Measurements from ENCODE around the gene ZNF609.
A peak's percentile ranks its signal among the peaks of the same experiment; 100 is the strongest.

ZNF609 gene

DNA sequence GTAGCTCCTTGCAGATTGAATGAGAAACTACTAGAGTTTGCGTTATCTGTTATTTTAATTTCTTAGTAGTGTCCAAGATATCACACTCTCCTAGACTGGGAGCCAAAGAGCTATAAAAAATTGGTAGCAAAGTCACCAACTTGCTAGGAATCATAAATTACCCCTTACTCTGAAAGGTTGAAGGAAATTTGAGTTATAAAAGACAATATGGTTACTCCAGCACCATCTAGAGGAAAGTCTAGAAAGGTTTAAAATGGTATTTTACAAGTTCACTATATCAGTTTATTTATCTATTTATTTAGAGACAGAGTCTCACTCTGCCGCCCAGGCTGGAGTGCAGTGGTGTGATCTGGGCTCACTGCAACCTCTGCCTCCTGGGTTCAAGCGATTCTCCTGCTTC, 193.4 kb downstream of the ZNF609 start:
- peak; percentile 38 for DNase-seq (ENCODE audit: low spot score)

DNA sequence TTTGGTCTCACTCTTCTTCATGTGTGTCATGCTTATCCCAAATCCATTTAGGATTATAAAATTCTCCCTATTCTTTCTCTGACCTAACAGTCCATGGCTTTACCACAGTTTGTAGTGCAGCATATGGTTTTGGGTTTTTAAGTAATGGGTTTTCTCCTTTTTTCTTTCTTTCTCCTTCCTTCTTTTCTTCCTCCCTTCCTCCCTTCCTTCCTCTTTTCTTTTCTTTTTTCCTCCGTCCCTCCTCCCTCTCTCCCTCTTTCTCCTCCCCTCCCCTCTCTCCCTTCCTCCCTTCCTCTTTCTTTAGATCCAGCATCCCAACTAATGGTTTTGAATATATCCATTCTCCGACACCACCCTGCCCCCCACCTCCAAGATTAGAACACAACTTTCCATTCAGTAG, 196.1 kb downstream of the ZNF609 start:
- DNase-seq (ENCODE audit: low spot score): no peak

DNA sequence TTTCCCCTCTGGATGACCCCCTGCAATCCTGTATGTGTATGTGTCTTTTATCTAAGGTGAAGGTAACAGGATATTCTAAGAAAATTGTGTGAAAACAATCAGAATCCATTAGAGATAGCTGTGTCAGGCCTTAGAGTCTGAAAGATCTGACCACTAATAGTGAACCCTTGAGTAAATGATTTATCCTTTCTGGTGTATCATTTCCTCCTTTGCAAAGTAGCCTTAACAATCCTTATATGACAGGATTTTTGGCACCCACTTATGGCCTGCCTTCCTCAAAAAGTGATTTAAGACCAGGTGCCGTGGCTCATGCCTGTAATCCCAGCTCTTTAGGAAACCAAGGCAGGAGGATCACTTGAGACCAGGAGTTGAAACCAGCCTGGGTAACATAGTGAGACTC, 204.8 kb downstream of the ZNF609 start:
- DNase-seq (ENCODE audit: low spot score): no peak

DNA sequence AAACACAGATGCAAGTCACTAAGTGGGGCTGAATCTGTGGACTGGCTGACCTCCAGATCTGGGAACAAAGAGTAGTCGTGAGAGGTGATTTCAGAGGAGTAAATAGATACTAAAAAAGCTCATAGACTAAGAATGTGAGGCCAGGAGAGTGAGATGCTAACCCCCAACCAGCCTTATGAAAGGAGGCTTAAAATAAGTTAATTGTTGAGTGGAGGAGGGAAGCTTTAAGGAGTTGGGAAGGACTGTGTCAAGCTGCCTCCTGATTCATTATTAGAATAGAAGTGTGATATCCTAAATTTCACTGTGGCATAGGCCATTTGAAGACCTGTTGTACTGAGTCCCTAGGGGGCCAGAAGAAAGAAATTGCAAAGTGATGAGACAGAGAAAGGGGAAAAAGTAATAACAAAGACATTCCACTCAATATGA, 207.4 kb downstream of the ZNF609 start:
- no peak for DNase-seq (ENCODE audit: low spot score)

DNA sequence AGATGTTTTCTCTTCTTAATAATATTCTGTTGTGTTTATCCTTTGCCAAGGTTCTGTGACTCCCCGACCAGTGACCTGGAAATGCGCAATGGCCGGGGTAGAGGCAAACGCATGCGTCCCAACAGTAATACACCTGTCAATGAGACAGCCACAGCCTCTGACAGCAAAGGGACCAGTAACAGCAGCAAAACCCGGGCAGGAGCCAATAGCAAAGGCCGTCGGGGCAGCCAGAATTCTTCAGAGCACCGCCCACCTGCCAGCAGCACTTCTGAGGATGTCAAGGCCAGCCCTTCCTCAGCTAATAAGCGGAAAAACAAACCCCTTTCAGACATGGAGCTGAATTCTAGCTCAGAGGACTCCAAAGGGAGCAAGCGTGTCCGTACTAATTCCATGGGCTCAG, 213.5 kb downstream of the ZNF609 start:
- no peak for DNase-seq (ENCODE audit: low spot score)

DNA sequence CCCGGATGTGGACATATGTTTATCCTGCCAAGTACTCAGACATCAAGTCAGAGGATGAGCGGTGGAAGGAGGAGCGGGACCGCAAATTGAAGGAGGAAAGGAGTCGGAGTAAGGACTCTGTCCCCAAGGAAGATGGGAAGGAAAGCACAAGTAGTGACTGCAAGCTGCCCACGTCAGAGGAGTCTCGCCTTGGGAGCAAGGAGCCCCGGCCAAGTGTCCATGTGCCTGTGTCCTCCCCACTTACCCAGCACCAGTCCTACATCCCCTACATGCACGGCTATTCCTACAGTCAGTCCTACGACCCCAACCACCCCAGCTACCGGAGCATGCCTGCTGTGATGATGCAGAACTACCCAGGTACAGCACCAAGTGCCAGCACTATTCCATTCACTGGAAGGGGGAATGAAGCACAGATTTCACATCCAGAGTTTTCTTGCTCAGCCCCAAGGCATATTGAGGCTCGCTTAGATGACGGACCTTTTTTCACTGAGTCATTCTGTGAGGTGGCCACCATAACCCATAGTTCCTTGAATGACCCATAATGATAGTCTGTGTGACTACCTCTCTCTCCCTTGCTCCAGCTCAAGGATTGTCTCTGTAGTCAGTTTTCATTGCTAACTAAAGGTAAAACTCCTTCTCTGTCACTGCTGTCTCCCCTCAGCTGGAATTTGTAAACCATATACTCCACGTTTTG, 217.9 kb downstream of the ZNF609 start:
- DNase-seq (ENCODE audit: low spot score): no peak

DNA sequence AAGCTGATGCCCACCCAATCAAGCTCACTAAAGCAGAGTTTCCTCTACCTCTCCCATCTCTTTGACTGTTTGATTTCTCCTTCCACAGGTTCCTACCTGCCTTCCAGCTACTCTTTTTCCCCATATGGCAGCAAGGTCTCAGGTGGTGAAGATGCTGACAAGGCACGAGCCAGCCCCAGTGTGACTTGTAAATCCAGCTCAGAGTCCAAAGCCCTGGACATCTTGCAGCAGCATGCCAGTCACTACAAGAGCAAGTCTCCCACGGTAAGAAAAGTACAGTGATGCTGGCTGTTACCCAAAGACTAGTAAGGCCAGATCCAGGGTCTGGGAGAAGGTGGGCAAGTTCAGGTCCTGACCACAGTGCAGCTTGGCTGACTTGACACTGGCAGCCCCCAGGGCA, 219.7 kb downstream of the ZNF609 start:
- no peak for DNase-seq (ENCODE audit: low spot score)

DNA sequence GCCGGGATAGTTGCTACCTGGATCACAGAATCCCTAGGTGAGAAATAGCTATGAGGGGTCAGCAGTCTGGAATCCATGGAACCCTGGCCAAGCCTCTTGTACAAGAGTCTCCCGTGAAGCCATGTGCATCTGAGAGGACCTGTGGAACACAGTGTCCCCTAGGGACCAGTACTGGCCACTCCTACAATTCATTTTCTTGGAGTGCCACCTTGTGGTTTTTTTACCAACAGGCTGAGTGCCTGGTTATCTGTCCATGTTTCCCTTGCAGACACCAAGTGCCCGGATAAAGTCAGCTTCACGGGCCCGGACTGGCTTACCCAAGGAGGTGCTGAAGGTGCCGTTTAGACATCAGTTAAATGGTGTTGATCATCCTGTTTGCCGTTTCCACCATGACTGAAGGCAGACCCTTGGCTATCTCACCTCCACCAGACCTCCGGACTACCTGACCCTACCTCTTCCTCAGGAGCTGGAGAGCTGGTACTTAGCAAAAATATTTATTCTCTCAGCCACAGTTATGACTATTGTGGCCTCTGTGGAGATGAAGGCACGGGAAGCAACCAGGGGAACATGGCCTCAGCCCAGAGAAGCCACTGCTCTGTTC, 221.1 kb downstream of the ZNF609 start:
- DNase-seq (ENCODE audit: low spot score): peak; percentile 40

DNA sequence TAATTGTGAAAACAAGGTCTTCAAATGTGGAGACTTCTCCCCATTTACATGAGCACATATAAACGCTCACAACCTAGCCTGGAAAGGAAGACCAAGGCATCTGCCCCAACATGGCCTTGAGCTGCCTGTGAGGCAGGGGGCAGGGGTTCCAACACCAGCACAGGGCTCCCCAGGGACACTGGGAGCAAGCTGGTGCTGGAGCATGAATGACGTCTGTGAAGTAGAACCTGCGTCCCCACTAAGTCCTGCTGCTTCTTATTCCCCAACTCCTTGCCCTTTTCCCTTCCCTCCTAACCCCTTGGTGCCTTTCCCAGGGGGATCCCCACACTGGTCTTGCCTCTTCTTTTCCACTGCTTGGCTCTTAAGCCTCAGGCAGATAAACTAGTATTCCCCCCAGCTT, 221.9 kb downstream of the ZNF609 start:
- no peak for DNase-seq (ENCODE audit: low spot score)

DNA sequence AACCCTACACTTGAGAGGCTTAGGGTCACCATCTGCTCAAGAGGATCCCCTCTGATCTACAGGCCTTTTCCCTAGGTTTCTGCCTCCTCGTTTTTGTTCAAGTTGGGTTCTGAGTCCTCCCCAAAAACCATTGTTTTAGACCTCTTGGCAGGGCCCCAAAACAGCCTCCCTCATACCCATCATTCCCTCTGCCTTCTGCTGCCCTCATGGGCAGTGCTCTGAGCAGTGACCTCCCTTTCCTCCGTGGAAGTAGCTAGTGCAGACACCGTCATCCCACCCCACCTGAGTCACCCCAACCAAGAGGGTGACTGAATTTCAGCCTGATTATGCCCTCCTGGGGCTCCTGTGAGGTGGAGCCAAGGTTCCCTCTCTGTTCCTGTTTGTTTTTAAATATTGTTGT, 223.0 kb downstream of the ZNF609 start:
- DNase-seq (ENCODE audit: low spot score): no peak

DNA sequence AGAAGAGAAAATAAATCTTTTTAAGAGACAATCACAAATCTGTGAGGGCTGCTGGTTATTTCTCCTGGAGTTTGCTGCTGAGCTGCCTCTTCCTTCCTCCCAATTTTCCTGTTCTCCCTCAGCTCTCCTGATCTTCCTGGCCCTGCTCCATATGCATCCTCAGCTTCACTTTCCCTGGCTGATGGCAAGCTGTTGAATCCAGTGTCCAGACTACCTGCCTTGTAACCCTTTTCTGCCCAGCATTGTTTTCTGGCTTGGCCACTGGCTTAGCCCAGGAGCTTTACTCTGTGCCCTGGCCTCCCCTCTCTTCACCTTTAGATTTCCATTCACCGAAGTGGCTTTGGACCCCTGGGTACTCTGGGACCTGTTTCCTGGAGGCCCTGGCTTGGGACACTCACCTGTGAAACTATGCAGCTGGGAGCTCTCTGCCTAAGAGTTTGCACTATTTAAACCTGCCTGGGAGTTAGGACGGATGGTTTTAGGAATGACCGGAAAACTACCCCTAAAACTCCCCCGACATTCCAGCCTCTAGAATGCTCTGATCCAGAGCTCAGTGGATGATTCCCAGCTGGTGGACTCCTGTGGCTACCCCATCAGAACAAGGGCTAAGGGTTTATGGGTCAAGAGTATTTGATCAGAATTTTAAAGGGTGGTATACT, 225.0 kb downstream of the ZNF609 start:
- no peak for DNase-seq (ENCODE audit: low spot score)

DNA sequence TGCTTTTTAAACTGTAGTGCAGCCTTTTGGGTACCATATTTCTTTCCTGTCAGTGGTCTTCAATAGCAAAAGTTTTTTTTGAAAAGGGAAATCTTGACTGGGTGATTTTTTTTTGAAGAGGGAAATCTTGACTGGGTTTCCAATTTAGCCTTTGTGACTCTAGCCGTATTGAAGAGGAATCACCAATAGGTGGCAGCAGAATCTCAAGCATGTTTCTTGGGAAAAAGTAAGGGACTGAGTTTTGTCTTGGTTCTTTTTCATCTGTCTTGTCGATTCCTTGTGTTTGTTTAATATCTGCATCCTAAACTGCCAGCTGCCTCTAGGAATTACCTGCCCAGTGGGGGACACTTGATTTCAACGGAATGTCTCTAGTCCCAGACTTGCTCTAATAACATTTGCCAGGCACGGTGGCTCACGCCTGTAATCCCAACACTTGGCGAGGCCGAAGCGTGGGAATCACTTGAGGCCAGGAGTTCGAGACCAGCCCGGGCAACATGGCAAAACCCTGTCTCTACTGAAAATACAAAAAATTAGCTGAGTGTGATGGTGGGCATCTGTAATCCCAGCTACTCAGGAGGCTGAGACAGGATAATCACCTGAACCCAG, 225.9 kb downstream of the ZNF609 start:
- DNase-seq (ENCODE audit: low spot score): peak; percentile 69

DNA sequence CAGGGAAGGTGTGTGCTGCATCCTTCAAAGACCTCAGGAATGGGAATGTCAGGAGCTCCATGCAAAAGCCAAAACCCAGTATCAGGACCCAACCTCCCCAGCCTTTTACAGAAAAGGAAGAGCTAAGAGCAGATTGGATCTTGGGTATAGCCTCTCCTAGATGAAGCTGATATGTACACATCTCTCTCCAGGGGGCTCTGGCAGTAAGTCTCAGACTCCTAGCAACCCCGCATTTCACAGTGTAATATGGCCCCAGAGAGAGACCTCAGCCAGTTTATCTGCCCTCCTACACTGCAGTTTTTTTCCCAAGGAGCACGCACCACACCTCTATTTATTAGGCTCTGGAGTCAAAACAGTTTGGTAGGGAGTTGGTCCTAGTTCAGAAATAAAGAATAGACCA, 226.8 kb downstream of the ZNF609 start:
- DNase-seq (ENCODE audit: low spot score): no peak

DNA sequence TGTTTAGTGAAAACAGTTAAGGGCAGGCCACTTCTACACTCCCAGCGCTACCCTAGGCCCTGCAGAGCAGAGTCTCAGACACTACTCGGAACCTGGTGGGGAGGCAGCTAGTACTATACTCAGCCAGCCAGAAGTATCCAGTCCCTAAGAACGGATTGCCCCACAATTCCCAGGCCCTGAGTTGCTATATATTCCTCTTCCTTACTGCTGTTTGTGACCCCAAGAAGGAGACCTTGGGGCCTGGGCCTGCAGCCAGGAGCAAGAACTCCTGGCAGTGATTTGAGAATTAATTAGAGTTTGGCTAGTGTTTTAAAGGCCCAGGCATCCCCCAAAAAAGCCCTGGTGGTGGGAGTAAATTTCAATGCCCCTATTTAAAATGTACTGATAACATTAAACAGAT, 227.3 kb downstream of the ZNF609 start:
- no peak for DNase-seq (ENCODE audit: low spot score)

DNA sequence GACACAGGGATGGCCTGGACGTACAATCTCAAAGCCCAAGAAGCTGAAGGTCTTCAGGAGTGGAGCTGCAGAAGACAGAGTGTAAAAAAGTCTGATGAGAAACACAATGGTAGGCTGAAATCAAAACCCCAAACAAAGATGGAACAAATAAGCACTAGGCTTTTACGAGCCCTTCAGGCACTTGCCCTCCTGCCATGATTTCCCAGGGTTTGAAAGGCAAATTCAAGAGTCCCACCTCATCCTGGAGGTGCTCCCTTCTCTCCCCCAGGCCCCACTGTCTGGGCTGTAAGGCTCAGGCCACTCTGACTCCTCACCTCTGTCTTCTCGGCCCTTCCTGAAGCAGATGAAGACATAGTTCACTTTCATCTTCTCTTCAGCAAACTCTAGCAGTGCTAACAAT, 228.4 kb downstream of the ZNF609 start:
- no peak for DNase-seq (ENCODE audit: low spot score)

DNA sequence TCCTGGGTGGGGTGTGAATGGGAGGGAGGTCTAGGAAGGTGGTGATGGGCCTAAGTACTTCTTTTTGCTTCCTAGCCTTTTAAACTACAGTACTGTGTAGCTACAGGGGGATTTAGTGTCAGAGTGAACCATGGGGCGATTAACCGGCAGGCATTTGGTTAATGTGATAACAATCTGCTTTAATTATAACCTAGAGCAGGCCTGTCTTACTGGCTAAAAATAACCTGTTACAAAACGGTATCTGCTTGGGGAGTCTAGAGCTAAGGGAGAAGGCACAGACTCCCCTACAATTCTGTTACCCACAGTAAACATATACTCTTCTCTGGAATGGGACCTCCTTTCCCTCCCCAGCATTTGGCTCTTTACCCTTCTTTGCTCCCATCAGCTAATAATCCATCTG, 229.6 kb downstream of the ZNF609 start:
- no peak for DNase-seq (ENCODE audit: low spot score)

DNA sequence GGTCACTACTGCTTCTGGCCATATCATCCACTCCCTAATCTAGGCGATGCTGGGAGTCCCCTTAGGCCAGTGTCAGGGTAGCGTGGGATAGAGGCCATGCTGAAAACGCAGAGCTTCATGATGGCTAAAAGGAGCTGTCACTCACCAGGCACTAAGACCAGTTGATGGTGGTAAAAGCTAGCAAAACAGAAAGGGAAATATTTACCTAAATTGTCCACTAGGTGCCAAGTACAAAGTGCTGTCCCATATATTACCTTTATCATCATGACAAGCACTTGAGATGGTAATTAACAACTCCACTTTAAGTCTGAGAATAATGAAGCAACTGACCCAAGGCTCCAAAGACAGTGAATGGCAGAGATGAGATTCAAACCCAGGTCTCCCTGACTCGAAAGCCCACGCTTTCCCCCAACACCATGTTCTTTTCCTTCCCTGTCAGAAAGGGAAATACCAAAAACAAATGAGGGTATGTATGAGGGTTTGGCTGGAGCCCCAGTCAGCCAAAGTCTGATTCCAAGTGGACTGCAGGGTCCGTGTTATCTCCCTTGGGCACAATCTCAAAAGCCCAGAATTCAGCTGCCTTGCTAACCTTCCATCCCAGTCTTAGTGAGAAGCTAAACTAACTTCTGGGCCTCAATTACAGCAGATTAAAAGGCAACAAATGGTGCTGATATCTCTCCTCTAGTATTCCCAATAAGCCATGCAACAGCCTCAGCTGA, 230.4 kb downstream of the ZNF609 start:
- peak; percentile 35 for DNase-seq (ENCODE audit: low spot score)

DNA sequence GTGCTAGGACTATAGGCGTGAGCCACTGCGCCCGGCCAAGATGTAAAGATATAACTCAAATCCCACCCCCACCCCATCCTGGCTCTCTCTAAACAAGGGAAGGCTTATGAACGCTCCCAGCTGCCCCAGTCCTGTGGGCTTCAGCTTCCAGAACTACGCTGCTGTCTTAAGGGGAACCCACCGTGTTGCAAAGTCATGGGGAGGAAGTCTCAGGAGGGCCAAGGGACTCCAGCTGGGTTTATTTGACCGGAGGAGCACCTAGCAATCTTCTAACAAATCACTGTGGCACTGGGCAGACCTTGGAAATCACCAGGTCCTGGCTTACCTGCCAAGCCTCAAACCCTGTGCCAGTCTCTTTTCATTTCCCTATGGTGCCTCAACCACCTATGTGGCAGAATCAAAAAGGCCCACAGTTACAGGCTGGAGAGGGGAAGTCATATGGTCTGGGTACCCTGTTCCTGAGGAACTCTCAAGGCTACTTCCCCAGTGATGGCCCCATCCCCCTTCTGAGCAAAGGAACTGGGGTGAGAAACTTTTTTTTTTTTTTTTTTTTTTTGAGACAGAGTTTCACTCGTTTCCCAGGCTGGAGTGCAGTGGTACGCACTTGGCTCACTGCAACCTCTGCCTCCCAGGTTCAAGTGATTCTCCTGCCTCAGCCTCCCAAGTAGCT, 231.7 kb downstream of the ZNF609 start:
- no peak for DNase-seq (ENCODE audit: low spot score)

DNA sequence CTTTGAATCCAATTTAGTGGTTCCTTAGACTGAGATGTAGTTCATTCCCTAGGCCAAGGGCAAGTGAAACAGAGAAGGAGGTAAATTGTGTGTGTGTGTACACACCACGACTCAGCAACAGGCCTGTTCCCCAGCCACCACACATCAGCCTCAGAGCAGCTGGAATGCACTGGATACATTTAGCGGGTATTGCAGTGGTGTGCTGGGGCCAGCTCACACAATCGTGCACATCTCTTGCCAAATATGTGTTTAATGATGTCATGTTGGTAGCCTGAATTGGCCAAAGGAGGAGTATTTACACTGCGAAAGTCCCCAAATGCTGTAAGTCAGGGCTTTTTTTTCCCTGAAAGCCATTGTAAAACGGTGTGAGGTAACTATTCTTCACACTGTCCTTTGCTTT, 232.8 kb downstream of the ZNF609 start:
- no peak for DNase-seq (ENCODE audit: low spot score)

DNA sequence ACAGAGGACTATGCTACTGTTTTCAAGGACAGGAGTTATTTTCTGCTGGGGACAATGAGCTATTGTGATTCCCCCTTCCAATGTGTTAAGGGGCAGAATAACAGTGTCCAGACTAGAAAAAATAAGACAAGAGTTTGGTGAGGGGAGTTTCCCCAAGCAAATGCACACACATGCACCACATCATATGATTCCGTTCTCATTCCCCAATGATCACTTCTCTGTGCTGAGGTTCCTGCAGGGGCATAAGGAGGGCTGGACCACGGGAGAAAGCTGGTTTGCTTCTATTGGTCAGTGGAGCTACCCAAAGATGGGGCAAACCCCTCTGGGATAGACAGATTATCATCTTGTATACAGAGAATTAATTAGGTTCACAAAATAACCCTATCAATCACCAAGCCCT, 234.4 kb downstream of the ZNF609 start:
- no peak for DNase-seq (ENCODE audit: low spot score)

DNA sequence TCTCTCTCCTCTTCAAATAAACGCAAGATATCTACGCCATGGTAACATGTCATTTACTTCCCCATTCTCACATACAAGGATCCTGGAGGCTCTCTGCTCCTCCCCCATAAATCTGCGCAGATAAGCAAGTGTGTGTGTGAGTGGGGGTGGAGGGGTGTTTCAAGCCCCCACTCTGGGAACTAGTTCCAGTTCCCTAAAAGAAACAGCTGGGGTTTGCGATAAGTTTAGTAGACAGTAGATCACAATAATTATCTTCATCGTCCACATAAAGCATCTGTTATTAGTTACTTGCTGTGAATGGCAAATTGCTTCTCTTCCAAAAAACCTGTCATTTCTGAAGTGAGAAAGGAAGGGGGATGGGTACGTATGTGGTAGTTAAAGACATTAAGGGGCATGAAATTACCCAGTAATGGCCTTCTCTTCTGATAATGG, 235.2 kb downstream of the ZNF609 start:
- peak; percentile 52 for DNase-seq (ENCODE audit: low spot score)

DNA sequence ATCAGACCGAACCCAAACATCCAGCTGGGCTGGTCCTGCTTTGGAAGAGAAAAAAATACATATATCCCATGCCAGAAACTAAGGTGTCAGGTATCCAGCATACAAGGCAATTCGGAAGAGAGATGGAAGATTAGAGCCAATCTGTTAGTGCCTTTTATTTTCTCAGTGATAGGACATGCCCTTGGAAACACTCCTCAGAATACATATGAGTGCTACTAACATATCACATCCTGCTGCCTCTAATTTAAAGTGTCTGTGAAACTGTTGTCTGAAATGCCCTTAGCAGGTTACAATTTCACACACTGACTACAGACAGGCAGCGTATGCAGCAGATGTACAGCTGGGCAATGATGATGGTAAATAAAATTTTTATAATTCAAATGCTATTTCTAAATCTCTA, 236.1 kb downstream of the ZNF609 start:
- no peak for DNase-seq (ENCODE audit: low spot score)

Data from NAMALWA (cell line).